D721Med (cell line): ENCODE results near the gene NHERF1.

Experiments
- DNase-seq: peaks from one replicate; pipeline ENCODE4 v3.0.0; 2011; ENCODE audit warnings: low spot score; ENCODE audit not compliant: insufficient read length
- FAIRE-seq: peaks from 2 replicates; lab custom pipeline; 2011; peaks lifted over from hg19 to GRCh38; lab: Jason Lieb, UNC
- TF ChIP-seq, protein P1 (sequence below): IDR thresholded peaks from 2 replicates; pipeline ENCODE4 v1.5.1; 2012; ENCODE audit warnings: mild to moderate bottlenecking, control low read depth; ENCODE audit not compliant: insufficient read depth; ENCODE audit errors: missing control alignments

Gene NHERF1

DNA sequence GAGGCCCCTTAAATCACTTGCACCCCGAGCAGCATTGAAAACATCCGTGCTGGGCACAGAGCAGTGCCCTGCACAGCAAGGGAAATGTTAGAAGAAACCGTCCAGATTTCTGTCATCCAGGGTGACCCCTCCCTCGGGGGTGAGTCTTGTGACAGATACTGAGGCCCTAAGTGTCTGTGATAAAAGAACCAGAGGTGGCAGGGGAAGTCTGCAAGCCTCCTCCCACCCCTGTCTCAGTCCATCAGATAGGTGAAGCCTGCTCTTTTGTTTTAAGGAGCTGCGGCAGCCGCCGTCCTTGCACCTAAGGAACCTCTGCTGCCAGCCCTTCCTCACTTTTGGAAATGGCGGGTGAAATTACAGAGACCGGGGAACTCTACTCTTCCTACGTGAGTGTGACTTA is 28.6 kb downstream of the NHERF1 start:
- no peak for DNase-seq
- no peak for FAIRE-seq
- TF ChIP-seq, protein P1, sequence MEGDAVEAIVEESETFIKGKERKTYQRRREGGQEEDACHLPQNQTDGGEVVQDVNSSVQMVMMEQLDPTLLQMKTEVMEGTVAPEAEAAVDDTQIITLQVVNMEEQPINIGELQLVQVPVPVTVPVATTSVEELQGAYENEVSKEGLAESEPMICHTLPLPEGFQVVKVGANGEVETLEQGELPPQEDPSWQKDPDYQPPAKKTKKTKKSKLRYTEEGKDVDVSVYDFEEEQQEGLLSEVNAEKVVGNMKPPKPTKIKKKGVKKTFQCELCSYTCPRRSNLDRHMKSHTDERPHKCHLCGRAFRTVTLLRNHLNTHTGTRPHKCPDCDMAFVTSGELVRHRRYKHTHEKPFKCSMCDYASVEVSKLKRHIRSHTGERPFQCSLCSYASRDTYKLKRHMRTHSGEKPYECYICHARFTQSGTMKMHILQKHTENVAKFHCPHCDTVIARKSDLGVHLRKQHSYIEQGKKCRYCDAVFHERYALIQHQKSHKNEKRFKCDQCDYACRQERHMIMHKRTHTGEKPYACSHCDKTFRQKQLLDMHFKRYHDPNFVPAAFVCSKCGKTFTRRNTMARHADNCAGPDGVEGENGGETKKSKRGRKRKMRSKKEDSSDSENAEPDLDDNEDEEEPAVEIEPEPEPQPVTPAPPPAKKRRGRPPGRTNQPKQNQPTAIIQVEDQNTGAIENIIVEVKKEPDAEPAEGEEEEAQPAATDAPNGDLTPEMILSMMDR: no peak

DNA sequence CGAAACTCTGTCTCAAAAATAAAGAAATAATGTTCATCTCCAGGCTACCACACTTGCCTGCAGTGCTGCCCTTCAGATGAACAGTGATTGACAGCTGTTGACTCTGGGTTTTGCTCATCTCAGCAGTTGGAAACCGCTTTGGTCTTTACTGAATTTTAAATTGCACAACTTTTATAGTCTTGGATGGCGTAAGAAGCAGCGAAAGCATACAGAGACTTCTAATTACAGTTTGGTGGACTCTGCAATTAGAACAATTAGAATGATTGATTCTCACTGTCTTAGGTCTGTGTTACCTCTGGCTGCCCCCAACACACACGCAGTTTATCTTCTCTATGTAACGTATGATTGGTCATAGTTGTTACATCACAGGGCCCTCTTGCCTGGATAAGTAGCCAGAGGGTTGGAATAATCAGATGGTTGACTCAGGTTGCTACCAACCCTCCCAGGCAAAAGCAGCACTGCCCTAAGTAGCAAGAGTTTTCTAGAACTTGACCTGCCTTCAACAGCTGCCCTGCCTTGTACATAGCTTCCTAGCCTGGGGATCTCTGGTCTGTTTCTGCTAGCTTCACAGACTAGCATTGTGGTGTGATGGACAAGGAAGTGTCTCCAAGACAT is 29.6 kb downstream of the NHERF1 start:
- DNase-seq (no peak), FAIRE-seq (no peak)
- TF ChIP-seq, protein P1: no peak

DNA sequence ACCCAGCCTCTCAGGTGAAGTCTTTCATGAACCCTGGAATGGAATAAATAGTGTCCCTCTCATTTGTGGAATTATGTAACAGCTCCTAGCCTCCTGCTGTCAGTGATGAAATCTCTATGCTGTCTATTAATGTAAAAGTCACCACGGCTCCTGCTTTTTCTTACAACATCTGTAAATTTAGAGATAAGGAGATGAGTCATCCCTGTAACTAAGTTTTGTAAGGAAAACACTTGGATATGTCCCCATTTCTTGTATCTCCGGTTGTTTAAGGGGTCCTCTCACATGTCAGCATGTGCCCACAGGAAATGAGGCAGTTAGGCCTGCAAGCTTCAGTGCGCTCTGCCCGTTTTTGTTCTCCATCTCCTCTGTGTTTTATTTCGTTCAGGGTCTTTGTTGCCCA is 30.5 kb downstream of the NHERF1 start:
- TF ChIP-seq, protein P1: no peak
- DNase-seq (no peak), FAIRE-seq (no peak)

DNA sequence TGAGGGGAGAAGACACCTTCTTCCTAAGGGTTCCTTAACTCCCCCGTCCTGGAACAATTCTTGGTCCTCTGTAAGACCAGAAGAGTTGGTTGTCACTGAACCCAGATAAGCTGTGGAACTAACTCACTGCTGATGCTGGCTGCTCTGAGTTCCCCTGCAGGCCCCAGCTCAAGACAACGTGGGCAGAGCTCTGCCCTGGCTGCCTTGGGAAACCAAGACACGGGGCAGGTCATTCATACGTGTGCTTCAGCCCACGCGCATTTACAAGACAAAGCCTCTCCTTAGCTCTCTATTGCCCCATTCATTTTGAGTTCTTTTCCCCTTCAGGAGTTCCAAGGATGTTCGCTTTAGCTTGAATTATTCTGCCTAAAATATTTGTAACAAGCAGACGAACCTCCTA is 31.1 kb downstream of the NHERF1 start:
- DNase-seq (no peak), FAIRE-seq (no peak)
- TF ChIP-seq, protein P1: no peak

DNA sequence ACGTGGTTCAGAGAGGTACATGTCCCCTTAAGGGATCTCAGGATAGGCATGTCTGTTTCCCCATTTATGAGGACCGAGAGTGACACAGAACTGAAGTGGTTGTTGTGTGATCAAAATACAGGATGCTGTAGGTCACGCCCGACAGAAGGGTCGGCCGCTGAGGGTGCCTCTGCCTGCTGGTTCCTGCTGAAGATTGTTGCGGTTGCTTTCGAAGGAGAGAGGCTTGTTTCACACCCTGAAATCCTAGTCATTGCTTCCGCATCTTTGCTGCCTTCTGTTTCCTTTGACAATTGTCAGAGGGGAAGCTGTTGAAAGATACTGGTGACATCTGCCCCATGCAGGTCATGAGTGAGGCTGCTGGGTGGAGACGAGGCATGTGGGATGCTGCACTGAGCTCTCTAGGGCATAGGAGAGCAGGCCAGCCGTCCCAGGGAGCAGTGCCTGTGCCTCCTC is 31.5 kb downstream of the NHERF1 start:
- TF ChIP-seq, protein P1: no peak
- DNase-seq (no peak), FAIRE-seq (no peak)

DNA sequence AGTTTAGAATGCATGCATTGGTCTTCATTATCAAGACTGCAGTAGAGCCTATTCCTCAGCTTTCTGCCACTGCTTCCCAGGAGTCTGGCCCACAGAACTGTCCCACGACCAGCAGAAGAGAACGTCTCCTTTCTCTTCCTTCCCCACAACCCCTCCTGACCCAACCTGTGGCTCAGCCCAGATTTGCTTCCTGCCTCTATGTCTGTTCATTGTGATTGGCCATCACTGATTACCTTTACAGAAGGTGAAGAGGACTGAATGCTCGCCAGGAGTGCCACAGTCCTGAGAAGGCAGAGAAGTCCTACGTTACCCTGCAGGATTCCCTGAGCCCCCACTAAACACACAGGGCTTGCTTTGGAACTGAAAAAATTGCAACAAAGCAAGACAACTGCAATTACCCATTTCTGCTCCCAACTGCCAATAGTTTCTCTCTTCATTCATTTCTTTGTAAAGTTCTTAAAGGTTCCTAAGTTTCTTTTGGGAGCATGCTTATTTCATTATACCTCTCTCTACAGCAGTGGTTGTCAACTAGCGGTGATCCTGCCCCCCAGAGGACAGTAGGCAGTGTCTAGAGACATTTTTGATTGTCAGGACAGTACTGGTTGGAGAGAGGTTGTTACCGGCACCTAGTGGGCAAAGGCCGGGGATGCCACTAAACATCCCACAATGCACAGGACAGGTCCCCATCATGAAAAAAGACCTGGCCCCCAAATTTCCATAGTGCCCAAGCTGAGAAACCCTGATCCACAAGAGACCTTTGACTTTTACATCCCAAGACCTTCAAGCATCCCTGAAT is 32.2 kb downstream of the NHERF1 start:
- TF ChIP-seq, protein P1: peak; percentile 59
- no peak for DNase-seq
- no peak for FAIRE-seq

DNA sequence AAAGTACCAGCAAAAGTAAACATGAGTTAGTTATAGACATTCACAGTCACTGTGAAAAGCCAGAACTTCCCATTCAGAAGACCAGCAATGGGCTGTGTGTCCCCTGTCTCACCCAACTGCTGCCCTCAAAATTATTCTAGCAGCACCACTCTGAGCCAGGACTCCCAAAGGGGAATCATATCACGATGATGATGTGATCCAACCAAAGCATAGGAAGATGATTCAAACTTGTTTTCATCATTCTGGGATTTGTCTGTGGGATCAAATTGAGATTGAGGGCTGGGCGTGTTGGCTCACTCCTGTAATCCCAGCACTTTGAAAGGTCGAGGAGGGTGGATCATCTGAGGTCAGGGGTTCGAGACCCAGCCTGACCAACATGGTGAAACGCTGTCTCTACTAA is 34.1 kb downstream of the NHERF1 start:
- TF ChIP-seq, protein P1: no peak
- no peak for FAIRE-seq
- no peak for DNase-seq
